Measurements from ENCODE around the gene RPL9.
A peak's percentile ranks its signal among the peaks of the same experiment; 100 is the strongest.
"Not testable (repeated sequence)": the region's sequence is repeated elsewhere in the genome, so short reads cannot be mapped to it uniquely, and the experiment has no call there.

The RPL9 gene

DNA sequence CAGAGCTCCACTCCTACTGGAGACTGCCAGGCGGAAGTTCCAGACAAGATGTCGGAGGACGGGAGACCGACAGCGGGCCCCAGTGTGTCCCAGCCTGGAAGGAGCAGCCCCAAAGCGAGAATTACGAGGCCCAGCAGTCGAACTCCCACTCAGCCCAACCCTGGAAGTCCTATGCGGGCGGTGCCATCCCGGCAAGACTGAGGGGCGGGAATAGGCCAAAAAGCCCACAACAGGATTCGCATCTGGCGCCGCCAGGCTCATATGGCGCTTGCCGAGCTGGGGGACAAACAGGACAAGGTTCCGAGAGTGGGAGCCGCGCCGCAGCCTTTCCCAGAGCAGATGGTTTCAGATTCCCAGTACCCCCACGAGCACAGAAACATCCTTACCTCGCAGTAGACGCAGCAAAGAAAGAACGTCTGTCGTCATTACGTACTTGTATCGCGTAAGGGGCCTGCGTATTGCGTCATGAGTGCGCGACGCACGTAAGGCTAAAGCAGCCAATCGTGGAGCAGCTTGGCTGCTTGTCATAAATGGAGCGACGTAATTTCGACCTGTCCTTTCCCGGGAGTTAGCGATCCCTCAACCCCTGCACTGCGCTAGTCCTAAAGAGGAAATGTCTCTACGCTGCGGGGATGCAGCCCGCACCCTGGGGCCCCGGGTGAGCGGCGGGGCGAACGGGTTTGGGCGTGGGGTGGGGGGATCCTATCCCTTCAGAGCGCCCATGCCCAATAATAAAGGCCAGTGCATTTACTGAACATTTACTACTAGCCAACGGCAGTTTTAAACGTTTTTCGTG, at the start of gene RPL9, which contains the start of gene LIAS:
Gene RPL9, minus strand, starts transcription at position 418 of the 796 bp plus-strand sequence. CDS start 483 bp downstream, outside the sequence.
Gene LIAS, plus strand, starts transcription at position 552 of the 796 bp plus-strand sequence. Its CDS starts 62 bp downstream, at position 614.
- peak; percentile 97 to 98 for DNase-seq (ENCODE audit: low read depth in 2 of 2)

DNA sequence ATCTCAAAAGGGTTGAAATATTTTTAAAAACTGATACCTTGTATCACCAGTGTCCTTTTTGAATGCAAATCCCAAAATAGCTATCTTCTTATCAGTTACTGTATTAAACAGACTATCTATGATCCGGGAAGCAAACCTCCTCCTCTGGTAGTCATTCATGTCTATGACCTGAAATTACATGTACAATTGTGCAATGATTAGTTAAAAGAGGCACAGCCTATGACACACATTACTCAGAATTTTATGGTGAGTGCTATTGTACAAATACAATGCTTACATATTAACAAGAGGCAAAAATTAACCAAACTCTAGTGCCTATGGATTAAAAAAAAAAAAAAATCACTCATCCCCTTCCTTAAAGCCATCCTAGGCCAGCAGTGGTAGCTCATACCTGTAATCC, 46.9 kb upstream of the RPL9 start:
- no peak for DNase-seq (ENCODE audit: low read depth in 2 of 2)

DNA sequence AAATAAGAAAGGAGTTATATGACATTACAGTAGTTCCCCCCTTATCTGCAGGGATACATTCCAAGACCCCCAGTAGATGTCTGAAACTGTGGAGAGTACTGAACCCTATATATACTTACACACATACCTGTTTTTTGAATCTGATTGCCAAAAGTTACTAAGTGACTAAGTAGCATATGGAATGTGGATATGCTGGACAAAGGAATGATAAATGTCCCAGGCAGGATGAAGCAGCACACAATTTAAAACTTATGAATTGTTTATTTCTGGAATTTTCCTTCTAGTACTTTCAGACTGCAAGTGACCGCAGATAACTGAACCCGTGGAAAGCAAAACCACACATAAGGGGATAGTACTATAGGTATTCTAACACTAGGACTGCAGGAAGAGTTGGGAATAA, 45.8 kb upstream of the RPL9 start:
- no peak for DNase-seq (ENCODE audit: low read depth in 2 of 2)

DNA sequence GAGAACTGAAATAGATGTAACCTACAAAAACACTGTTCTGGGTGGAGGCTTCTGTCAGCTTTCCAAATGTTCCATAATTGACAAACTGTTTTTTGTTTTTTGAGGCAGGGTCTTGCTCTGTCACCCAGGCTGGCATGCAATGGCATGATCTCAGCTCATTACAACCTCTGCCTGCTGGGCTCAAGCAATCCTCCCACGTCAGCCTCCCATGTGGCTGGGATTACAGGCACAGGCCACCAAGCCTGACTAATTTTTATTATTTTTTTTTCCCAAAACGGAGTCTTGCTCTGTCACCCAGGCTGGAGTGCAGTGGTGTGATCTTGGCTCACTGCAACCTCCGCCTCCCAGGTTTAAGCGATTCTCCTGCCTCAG, 43.9 kb upstream of the RPL9 start:
- DNase-seq (ENCODE audit: low read depth in 2 of 2), result not testable (repeated sequence)

DNA sequence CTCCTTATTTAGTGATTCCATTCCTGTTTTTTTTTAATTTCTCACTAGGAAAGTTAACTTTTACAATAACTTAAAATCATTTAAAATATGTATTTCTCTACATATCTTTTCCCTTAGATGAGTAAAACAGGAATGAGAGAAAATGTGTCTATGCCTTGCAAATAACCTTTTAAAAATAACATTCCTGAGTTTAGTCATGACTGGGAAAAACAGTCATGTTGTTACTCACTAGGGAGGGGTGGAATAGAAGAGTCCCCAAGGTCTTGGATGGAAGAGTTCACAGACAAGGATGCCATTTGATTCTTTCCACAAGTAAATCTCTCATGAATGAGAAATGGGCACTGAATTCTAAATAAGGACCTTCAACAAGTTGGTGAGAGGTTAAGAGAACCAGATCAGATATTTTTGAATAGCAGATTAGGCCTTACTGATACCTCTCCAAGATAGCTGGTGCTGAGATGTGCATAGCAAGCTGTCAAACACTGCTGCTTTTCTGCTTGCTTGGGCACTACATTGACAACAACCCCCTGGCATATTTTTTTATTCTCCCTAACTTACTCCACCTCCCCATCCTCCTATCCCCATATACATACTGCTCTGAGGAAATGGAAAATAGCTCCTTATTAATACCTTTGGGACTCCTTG, 43.4 kb upstream of the RPL9 start:
- DNase-seq (ENCODE audit: low read depth in 2 of 2), result peak; percentile 42 to 52

DNA sequence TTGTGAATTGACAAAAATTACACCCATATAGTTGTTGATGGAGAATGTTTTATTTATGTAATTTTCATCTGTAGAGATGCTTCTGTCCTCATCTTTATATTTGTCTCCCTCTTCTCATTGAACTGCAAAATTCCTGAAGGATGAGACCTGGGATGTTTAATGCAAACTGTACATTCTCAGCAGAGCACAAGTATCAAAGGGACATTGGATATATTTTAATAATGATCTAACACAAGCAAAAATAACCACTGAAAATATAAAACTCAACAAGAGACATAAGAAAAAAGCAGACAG, 40.0 kb upstream of the RPL9 start:
- no peak for DNase-seq (ENCODE audit: low read depth in 2 of 2)

DNA sequence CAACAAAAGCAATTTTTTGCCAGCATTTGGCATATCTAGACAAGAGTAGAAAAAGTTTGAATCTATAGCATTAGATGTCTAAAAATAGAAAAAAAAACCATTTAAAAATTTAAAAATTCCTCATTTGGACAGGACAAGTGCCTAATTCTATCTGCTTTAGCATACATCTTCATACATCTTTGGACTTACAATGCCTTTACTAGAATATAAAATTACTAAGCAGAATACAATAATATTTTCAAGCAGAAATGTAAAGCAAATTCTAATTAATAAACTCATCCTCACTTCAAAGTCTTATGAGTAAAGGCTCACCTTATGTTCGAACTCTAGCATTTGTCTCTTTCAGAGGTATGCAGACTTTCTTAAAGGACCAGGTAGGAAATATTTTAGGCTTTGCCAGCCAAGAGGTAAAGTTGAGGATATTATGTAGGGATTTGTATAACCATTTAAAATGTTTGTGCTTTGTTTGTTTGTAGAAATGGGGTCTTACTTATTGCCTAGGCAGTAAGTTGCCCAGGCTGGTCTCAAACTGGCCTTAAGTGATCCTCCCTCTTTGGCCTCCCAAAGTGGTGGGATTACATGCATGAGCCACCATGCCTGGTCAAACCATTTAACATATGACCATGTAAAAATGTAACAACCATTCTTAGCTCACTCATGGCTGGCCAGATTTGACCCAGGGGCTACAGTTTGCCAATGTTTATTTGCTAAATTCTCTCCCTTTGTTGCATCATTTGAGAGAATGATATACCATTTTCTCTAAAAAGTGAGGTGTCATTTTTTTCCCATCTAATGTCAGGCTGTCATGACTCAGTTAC, 39.4 kb upstream of the RPL9 start:
- DNase-seq (ENCODE audit: low read depth in 2 of 2), result no peak

DNA sequence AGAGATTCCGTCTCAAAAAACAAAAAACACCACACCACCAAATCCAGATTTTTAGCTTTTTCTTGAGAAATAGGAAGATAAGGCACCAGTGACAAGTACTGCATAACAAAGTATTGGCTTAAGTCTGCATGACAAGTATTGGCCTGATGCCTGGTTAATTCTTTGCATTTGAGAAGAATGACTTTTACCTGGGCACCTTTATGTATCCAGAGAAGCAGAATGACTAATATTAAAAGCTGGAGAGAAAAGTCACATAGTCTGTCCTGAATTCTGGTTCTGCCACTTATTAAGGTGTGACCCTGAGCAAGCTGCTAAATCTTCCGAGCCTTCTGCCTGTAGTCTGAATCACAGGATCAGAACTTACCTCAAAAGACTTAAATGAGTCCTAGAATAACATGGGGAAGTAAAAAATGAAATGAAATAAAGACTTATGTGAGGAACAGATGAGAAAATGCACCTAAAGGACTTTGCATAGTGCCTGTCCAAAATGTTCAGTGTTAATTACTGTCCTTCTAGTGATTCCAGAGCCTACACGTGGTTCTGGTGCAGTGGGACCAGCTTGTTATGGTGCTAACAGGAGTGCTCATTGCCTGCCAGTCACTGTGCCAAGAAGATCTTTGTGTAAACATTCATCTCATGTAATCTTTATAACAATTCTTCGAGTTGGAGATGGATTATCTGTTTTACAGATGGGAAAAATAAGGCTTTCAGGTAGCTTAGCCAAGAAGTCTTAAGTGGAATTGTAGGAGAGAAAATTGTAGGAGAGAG, 36.9 kb upstream of the RPL9 start:
- DNase-seq (ENCODE audit: low read depth in 2 of 2), result no peak

DNA sequence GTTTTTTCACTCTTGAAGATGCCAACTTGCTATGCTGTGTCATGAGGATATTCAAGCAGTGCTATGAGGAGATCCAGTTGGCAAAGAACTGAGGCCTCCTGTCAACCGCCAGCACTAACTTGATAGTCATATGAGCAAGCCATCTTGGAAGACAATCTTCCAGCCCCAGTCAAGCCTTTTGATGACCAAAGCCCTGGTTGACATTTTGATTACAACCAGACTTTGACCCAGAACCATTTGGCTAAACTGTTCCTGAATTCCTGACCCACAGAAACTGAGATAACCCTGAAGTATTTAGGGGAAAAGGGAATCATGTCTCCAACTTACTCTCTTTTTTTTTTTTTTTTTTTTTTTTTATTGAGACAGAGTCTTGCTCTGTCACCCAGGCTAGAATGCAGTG, 35.6 kb upstream of the RPL9 start:
- no peak for DNase-seq (ENCODE audit: low read depth in 2 of 2)

DNA sequence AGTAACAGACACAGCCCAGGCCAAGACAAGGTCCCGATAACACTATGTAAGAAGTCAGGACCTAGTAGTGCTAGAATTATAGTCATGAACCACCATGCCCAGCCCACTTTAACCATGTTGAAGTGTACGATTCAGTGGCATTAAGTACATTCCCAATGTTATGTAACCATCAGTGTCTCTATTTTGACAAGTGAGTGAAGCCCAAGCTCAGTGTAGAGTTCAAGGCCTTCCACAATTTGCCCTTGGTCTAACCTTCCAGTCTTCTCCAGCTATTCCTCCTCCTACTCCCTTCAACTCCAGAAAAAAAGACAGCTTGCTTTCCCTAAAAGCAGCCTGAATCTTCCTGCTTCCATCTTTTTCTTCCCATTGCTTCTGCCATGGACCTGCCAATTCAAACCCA, 31.6 kb upstream of the RPL9 start:
- no peak for DNase-seq (ENCODE audit: low read depth in 2 of 2)

DNA sequence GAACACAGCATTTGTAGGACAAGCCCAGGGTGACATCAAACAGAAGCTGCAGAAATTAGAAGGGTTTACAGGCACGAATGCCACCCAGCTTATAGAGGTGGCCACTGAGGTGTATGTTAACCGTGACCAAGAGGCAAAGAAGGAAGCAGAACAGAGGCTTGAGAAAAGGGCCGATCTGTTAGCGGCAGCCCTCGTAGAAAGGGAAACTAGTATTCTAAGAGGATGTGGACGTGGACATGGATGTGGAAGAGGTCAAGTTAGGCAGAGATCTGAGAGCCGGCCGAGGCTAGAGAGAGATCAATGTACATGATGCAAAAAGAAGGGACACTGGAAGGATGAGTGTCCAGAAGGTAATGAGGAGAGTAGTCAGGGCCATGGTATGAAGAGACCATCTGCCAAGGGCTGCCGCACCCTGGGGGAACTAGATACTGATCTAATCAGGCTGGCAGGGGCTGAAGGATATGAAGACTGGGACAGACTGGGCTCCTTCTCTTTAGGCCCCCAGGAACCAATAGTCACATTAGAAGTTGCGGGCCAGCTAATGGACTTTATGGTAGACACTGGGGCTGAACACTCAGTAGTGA, 27.6 kb upstream of the RPL9 start:
- DNase-seq (ENCODE audit: low read depth in 2 of 2), result no peak

DNA sequence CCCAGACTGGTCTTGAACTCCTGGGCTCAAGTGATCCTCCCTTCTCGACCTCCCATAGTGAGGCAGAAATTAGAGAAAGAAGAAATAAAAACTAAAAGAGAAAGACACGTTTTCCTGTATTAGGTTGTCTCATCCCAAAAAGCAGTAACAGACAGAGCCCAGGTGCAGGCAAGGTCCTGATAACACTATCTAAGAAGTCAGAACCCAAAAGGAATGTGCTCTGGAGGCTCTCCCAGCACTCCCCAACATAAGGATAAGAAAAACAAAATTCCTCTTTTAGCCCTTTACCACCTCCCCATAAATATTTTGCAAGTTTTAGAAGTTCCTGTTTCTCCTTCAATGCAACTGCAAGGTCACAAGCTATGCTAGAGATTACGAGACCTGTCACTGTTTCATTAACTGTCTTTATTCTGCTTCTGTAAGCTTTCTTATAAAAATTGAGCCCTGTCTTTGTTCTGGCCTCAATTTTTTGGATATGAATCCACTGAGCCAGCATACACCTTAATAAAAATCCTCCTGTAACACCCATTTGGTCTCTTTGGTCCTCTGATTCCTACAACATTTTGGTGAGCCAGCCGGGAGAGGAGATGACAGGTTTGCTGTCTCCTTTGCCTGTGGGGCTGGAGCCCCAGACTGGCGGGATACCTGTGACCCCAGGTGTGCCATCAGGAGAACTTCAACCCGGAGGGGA, 26.0 kb upstream of the RPL9 start:
- DNase-seq (ENCODE audit: low read depth in 2 of 2), result no peak

DNA sequence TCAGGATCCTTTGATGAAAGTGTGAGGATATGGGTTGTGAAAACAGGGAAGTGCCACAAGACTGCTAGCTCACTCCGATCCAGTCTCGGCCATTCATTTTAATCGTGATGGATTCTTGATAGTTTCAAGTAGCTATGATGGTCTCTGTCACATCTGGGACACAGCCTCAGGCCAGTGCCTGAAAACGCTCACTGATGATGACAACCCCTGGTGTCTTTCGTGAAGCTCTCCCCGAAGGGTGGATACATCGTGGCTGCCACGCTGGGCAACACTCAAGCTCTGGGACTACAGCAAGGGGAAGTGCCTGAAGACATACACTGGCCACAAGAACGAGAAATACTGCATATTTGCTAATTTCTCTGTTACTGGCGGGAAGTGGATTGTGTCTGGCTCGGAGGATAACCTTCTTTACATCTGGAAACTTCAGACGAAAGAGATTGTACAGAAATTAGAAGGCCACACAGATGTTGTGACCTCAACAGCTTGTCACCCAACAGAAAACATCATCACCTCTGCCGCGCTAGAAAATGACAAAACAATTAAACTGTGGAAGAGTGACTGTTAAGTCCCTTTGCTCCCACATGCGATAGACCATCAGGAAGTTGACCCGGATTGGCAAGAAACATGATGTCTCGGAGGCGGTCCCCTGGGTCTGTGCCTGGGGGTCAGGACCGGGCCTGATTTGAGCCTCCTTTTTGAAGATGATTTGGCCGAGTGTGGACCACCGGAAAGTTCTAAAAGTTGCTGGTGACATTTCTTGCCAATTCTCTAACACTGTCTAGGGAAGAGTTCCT, 22.4 kb upstream of the RPL9 start:
- no peak for DNase-seq (ENCODE audit: low read depth in 2 of 2)

DNA sequence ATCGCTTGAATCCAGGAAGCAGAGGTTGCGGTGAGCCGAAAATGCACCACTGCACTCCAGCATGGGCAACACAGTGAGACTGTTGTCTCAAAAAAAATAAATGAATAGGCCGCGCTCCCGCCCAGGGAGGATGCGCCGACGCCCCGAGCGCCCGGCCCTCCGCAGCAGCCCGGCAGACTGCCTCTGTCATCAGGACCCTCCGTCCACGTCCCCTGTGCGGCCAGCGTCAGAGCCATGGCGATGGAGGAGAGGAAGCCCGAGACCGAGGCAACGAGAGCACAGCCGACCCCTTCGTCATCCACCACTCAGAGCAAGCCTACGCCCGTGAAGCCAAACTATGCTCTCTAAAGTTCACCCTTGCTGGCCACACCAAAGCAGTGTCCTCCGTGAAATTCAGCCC, 21.5 kb upstream of the RPL9 start:
- no peak for DNase-seq (ENCODE audit: low read depth in 2 of 2)

DNA sequence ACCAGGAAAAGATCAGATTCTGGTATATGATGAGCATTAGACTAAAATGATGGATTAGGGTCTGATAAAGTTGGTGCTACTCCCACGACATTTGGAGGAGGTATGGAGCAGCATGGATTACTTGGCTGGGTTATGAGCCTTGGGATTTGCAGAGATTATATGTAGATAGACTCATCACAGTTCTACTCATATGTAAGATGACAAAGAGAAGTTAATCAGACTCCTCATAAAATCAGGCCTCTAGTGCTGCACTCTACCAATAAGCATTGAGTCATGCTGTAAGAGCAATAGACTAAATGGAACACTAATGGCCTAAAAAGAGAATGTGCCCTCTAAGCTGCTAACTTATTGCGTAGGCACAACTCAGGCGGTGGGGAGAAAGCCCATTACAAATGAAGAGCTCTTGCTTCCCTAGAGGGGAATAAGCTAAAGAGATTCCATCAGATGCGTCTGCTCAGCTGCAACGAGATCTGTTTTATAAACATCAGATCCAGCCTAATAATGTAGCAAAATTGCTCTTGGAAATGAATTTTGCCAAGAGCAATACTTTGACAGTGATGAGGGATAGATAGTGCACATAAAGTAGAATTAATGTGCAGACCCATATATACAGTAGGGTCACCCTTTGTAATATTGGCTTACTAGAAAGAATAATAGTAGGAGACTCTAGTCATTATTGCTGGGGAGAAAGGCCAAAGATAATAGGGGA, 17.6 kb upstream of the RPL9 start:
- no peak for DNase-seq (ENCODE audit: low read depth in 2 of 2)

DNA sequence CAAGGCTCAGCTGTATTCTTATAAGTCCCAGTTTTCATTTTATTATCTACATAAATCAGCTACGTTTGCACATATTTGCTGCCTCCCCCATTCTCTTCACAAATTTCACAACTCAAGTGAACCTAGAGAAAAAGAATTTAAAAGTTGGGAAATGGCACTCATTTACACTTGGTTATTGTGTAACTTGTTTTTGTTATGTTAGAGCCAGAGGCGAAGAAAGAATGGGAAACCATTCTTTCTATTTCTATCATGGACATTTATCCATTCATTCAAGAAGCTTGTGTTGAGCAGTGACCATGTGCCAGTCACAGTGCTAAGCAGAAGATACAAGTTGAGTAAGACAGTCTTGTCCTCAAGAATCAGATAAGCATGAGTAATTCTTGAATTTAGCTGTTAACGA, 13.7 kb upstream of the RPL9 start:
- DNase-seq (ENCODE audit: low read depth in 2 of 2), result no peak

DNA sequence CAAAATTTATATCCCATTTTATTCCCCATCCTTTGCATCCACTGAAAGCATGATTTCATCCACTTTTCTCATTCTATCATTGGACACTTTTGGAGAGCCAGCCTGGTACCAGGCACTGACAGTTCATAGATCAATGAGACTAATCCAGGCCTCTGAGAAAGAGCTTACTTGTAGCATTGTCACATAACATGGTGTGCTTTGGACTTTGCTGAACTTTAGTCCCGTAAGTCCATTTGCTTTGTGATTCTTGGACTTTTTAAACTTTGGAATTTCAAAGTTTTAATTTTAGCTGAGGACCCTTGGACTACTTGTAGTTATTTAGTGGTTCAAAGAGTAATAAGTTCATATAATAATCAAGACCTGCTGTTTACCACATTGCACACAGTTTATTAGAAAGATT, 11.7 kb upstream of the RPL9 start:
- no peak for DNase-seq (ENCODE audit: low read depth in 2 of 2)

DNA sequence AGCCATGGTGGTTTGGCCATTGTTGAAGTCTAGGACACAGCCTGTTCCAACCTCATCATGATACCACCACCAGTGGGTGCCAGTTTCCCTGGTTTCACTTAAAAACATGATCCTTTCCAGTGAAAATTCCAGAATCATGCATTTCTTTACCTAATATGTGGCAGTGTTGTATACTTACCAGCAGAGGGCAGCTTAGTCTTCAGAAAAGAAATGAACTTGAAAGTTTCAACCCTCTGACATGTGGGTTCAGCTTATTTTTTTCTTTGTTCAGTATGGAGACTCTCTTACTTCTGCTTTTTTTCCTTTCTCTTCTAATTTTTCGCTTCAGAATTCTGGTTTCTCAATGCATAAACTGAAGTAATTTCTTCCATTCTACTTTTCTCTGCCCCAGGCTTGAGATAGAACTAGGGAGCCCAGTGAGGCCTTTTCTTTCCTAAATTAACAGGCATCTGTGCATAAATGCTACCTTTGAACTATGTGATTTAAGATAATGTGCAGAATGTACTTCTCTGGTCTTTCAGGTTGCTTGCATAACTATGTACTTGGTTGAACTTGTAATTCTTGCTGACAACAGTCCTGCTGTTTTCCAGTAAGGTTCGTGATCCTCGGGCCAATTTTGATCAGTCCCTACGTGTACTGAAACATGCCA, 10.8 kb upstream of the RPL9 start:
- peak; percentile 61 to 64 for DNase-seq (ENCODE audit: low read depth in 2 of 2)

DNA sequence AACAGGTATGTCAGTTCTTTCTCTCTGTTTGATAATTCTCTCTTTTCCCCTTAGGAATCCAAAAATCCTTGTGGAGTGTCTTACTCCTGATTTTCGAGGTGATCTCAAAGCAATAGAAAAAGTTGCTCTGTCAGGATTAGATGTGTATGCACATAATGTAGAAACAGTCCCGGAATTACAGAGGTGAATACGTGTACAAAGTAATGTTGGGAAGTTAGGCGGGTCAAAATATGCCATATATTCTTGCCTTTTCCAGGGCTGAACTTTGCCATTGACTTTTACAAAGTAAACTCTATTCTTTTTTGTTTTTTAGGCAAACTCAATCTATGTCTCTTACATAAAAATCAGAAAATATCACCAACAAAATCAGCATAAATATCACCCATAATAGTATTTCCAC, 8.7 kb upstream of the RPL9 start:
- no peak for DNase-seq (ENCODE audit: low read depth in 2 of 2)

Measured in fibroblast of skin of left biceps (primary cell).